ENCODE measurements around the gene TAF10. TPM values are rescaled to one million over a fixed set of nuclear protein-coding genes. Genes with fewer than 3 reads are reported as not detected.
A peak's percentile ranks its signal among the peaks of the same experiment; 100 is the strongest.

The TAF10 gene
- total and polyA plus RNA-seq, 2 of the 13 experiments (the other 11 are each of a cell fraction or from before 2014, with no cell fraction given): 71.3 to 134 TPM

GRCh38 chr11:6601041-6601461 lies 11.0 kb downstream of the TAF10 start:
- FAIRE-seq: no peak
- ATAC-seq: no peak
- in situ Hi-C loops (cut with HindIII; ENCODE audit: extremely low pct_ligation_motif_present, low pct_unique_long_range_greater_than_20kb): loop anchor here (10.0 kb wide), 1 partner anchor 116 kb away; the partner anchor contains the start of genes ARFIP2 and TIMM10B
- Histone ChIP-seq H4K20me1 (ENCODE audit: insufficient read depth, low read length) (no peaks in the 10 kb centered on the region), H3K4me3 (replicated peaks in 1 of 3; ENCODE audit: insufficient read depth in 1 of 3, low read depth in 2 of 3, low read length in 3 of 3) (no peak overlapping the region), H2AFZ (ENCODE audit: low read length) (no peak overlapping the region), H3K9me3 (ENCODE audit: low read length) (no peaks in the 10 kb centered on the region), H3K27ac (ENCODE audit: extremely low read length, insufficient read depth, low read length) (no peak overlapping the region), H3K4me2 (ENCODE audit: low read depth, low read length) (no peak overlapping the region), H3K27me3 (ENCODE audit: control insufficient read depth in 1 of 2, insufficient read depth in 2 of 2, low read length in 2 of 2) (no peaks in the 10 kb centered on the region; a peak in 1 of 5 replicates), H3K79me2 (ENCODE audit: insufficient read depth, low read length) (peaks cover 36% of the 10 kb centered on the region), H3K36me3 (replicated peaks in 1 of 2; ENCODE audit: control insufficient read depth in 1 of 2, insufficient read depth in 2 of 2, low read length in 2 of 2) (peaks cover 12 to 24% of the 10 kb centered on the region in 2 experiments), H3K4me1 (ENCODE audit: insufficient read depth, low read length) (peaks cover 56% of the 10 kb centered on the region), H3K9ac (ENCODE audit: insufficient read depth, low read depth, low read length) (no peak overlapping the region)
- WGBS (ENCODE audit: low lambda C conversion rate): 100% methylated on average over 9 of the region's 13 CpGs
- BruUV-seq (replicated peaks): no TSS peak
- no peak for DNase-seq (ENCODE audit: low spot score)
- ChIA-PET POLR2A (no interaction called here), CTCF (ENCODE audit: low intra/inter-chr PET ratio, low total read pairs) (no interaction called here)
- intact Hi-C loops (cut with micrococcal nuclease; ENCODE audit: unreplicated experiment): loop anchor here (5.0 kb wide), 2 partner anchors 66 to 69 kb away; no protein-coding TSS in a partner anchor
- no peak for TF ChIP-seq KAT2B (IDR thresholded peaks at IDR 0.05; ENCODE audit: borderline replicate concordance, low read depth, low read length)
- no peak for TF ChIP-seq ZNF224 (CRISPR knock-in tag; IDR thresholded peaks at IDR 0.05)
- peak; percentile 25 for TF ChIP-seq AGO2 (optimal IDR thresholded peaks at IDR 0.05; ENCODE audit: low read depth, low read length)
- TF ChIP-seq SATB2 (CRISPR knock-in tag; IDR thresholded peaks at IDR 0.05): no peak
- no peak for TF ChIP-seq IRX3 (CRISPR knock-in tag; IDR thresholded peaks at IDR 0.05; ENCODE audit: borderline replicate concordance, low read depth)
- TF ChIP-seq MYC (CRISPR knock-in tag; IDR thresholded peaks at IDR 0.05; ENCODE audit: borderline replicate concordance): no peak
- TF ChIP-seq ZNF510 (CRISPR knock-in tag; IDR thresholded peaks at IDR 0.05; ENCODE audit: low read depth): no peak

- H3K4me1 ChIP-seq (ENCODE audit: insufficient read depth, low read length): peaks cover 45% of the 10 kb centered on the region
- H3K9me3 ChIP-seq (ENCODE audit: low read length): no peaks in the 10 kb centered on the region
- WGBS (ENCODE audit: low lambda C conversion rate): 100% methylated on average over 2 of the region's 2 CpGs
- no peak overlapping the region for H3K27ac ChIP-seq (ENCODE audit: extremely low read length, insufficient read depth, low read length)
- no peak overlapping the region for H3K4me3 ChIP-seq (replicated peaks in 1 of 3; ENCODE audit: insufficient read depth in 1 of 3, low read depth in 2 of 3, low read length in 3 of 3)
- H3K4me2 ChIP-seq (ENCODE audit: low read depth, low read length): no peak overlapping the region
- no peak overlapping the region for H2AFZ ChIP-seq (ENCODE audit: low read length)
- ChIA-PET CTCF (ENCODE audit: low intra/inter-chr PET ratio, low total read pairs) (no interaction called here), POLR2A (no interaction called here)
- peaks cover 27% of the 10 kb centered on the region for H3K79me2 ChIP-seq (ENCODE audit: insufficient read depth, low read length)
- no peak overlapping the region for H3K9ac ChIP-seq (ENCODE audit: insufficient read depth, low read depth, low read length)
- no peak for ATAC-seq
- no TSS peak for BruUV-seq (replicated peaks)
- in situ Hi-C loops (cut with HindIII; ENCODE audit: extremely low pct_ligation_motif_present, low pct_unique_long_range_greater_than_20kb) (loop anchor here (10.0 kb wide), 1 partner anchor 115 kb away; the partner anchor contains the start of genes ARFIP2 and TIMM10B), intact Hi-C loops (cut with micrococcal nuclease; ENCODE audit: unreplicated experiment) (loop anchor here (5.0 kb wide), 2 partner anchors 67 to 68 kb away; no protein-coding TSS in a partner anchor)
- peaks cover 12 to 24% of the 10 kb centered on the region in 2 experiments for H3K36me3 ChIP-seq (replicated peaks in 1 of 2; ENCODE audit: control insufficient read depth in 1 of 2, insufficient read depth in 2 of 2, low read length in 2 of 2)
- no peaks in the 10 kb centered on the region for H4K20me1 ChIP-seq (ENCODE audit: insufficient read depth, low read length)
- no peak for DNase-seq (ENCODE audit: low spot score)
- no peak for FAIRE-seq
- no peaks in the 10 kb centered on the region; a peak in 1 of 5 replicates for H3K27me3 ChIP-seq (ENCODE audit: control insufficient read depth in 1 of 2, insufficient read depth in 2 of 2, low read length in 2 of 2)
- no peak for TF ChIP-seq ZC3H13 (CRISPR knock-in tag; IDR thresholded peaks at IDR 0.05)
- no peak for TF ChIP-seq REL (CRISPR knock-in tag; conservative IDR thresholded peaks at IDR 0.05)
- TF ChIP-seq ZNF687 (CRISPR knock-in tag; IDR thresholded peaks at IDR 0.05): no peak
- no peak for TF ChIP-seq TARDBP (CRISPR knock-in tag; IDR thresholded peaks at IDR 0.05)
- no peak for TF ChIP-seq ZNF101 (CRISPR knock-in tag; IDR thresholded peaks at IDR 0.05; ENCODE audit: borderline replicate concordance, low read depth)
- TF ChIP-seq KDM3A (CRISPR knock-in tag; IDR thresholded peaks at IDR 0.05; ENCODE audit: low read depth): no peak
- no peak for TF ChIP-seq ZNF607 (CRISPR knock-in tag; IDR thresholded peaks at IDR 0.05; ENCODE audit: borderline replicate concordance)
- TF ChIP-seq ZNF205 (CRISPR knock-in tag; IDR thresholded peaks at IDR 0.05): no peak
- no peak for TF ChIP-seq ELF3 (CRISPR knock-in tag; IDR thresholded peaks at IDR 0.05)
These were observed 12.1 kb downstream of the TAF10 start for GRCh38 chr11:6599881-6600390.

Measured in HepG2 (cell line).